Upper lobe of left lung (tissue), 6 donors: Measurements from ENCODE around the gene DDX1. TPM values are rescaled to one million over a fixed set of nuclear protein-coding genes. Genes with fewer than 3 reads are reported as not detected.
"Not testable (repeated sequence)": the region's sequence is repeated elsewhere in the genome, so short reads cannot be mapped to it uniquely, and the experiment has no call there.

Experiments used
- ATAC-seq, 2 donors: fragments of 200-7000 bp; cut with Tn5 transposase; one replicate each; pipeline ENCODE4 v1.9.1; 2022; ENCODE audit warnings: mild to moderate bottlenecking in 2 of 2, moderate library complexity in 2 of 2; ENCODE audit not compliant: low FRiP score in 2 of 2
- DNase-seq, 2 donors: peaks; one replicate each; pipeline ENCODE4 v3.0.0-alpha.2; 2019 to 2020
- H3K27ac ChIP-seq, 4 donors: fragments of 200-600 bp; sonication (generic); one replicate each; pipeline ENCODE4 v1.5.1; 2016 to 2019
- H3K27me3 ChIP-seq, 4 donors: fragments of 200-600 bp; sonication (generic); one replicate each; pipeline ENCODE4 v1.5.1; 2017 to 2019
- H3K36me3 ChIP-seq, 4 donors: fragments of 200-600 bp; sonication (generic); one replicate each; pipeline ENCODE4 v1.5.1; 2016 to 2019
- H3K4me1 ChIP-seq, 4 donors: fragments of 200-600 bp; sonication (generic); one replicate each; pipeline ENCODE4 v1.5.1; 2018 to 2019
- H3K4me3 ChIP-seq, 4 donors: fragments of 200-600 bp; sonication (generic); one replicate each; pipeline ENCODE4 v1.5.1; 2017 to 2019; ENCODE audit warnings: mild to moderate bottlenecking in 2 of 4, moderate library complexity in 1 of 4
- H3K9me3 ChIP-seq, 4 donors: fragments of 200-600 bp; sonication (generic); one replicate each; pipeline ENCODE4 v1.5.1; 2018 to 2019
- CTCF ChIP-seq, 6 experiments: fragments of 450-650 bp in 4 of 6; fragments of 200-600 bp in 2 of 6; sonication (generic) in 2 of 6; IDR thresholded peaks; one replicate each; pipeline ENCODE4 v1.5.1; 2016 to 2019; ENCODE audit warnings: antibody characterized with exemption in 6 of 6
- EP300 ChIP-seq, 4 donors: sonication (generic); formaldehyde crosslinking; IDR thresholded peaks; one replicate each; pipeline ENCODE4 v1.5.1; 2017; ENCODE audit warnings: antibody characterized with exemption in 4 of 4, control low read depth in 2 of 4
- POLR2A ChIP-seq, 4 donors: fragments of 450-650 bp; IDR thresholded peaks; one replicate each; pipeline ENCODE4 v1.5.1; 2016 to 2017; ENCODE audit warnings: antibody characterized with exemption in 4 of 4, mild to moderate bottlenecking in 2 of 4
- POLR2AphosphoS5 ChIP-seq, 2 donors: sonication (generic); formaldehyde crosslinking; IDR thresholded peaks; one replicate each; pipeline ENCODE4 v1.5.1; 2017; ENCODE audit warnings: antibody characterized with exemption in 2 of 2
- WGBS, 2 donors: methylation state at CpG; one replicate each; pipeline ENCODE4 v1.1.5; 2017 to 2018; 5-methylcytosine and 5-hydroxymethylcytosine counted together
- total RNA-seq, 6 donors: library from RNA; depleted of rRNA in 4 of 6; stranded (reverse); fragments of >200 nt in 4 of 6; gene quantifications; one replicate each; pipeline versions ENCODE4 v1.1.0 to v1.2.1, GENCODE V29; 2016 to 2021
- donor health status: DM: no; HTN: no; CAD: no; lungs with moderate emphysema.
- donor health status: DM: no; HTN: yes; CAD: no; lungs with severe emphysema.

DDX1 gene
- 10 to 100 TPM; 40.9 to 78.5 (median 53.0) TPM for total RNA-seq

GRCh38 chr2:15591692-15592463 is at the start of gene DDX1:
DDX1 (plus strand) TSS chr2:15591868; CDS start chr2:15591934, 66 bp downstream.
- Histone ChIP-seq H3K4me3 (peak within 1 kb of the TSS; percentile 62 to 95 (median 90)), H3K9me3 (no peaks in the 10 kb centered on the region), H3K27me3 (no peaks in the 10 kb centered on the region), H3K36me3 (peaks cover 2 to 23% (median 12%) of the 10 kb centered on the region in 4 donors), H3K4me1 (peaks cover 17 to 31% (median 25%) of the 10 kb centered on the region in 4 donors), H3K27ac (peak within 1 kb of the TSS; percentile 86 to 96 (median 94))
- TF ChIP-seq EP300 (IDR thresholded peaks at IDR 0.05) (peak in 1 of 4 donors; percentile 73), POLR2AphosphoS5 (IDR thresholded peaks at IDR 0.05) (peak; percentile 80 to 90), CTCF (IDR thresholded peaks at IDR 0.05) (peak in 2 of 6 experiments; percentile 12 to 21), POLR2A (IDR thresholded peaks at IDR 0.05) (peak in 3 of 4 donors; percentile 30 to 84 (median 52))
- WGBS, 2 donors, result 0 to 1% methylated on average over 29 to 42 of the region's 68 CpGs
- ATAC-seq (peak; percentile 99), DNase-seq (peak; percentile 87 to 97)

GRCh38 chr2:15542269-15542668 is 49.4 kb upstream of the DDX1 start:
- WGBS, 2 donors, result 22 to 90% methylated on average over 1 of the region's 6 CpGs
- not testable (repeated sequence) for DNase-seq

GRCh38 chr2:15543053-15543452 is 48.6 kb upstream of the DDX1 start:
- Histone ChIP-seq H3K4me3 (no peak overlapping the region), H3K27me3 (no peaks in the 10 kb centered on the region), H3K4me1 (no peaks in the 10 kb centered on the region), H3K36me3 (peaks cover 0 to 15% (median 2%) of the 10 kb centered on the region in 4 donors), H3K27ac (no peak overlapping the region), H3K9me3 (no peaks in the 10 kb centered on the region)
- 91 to 94% methylated on average over 3 of the region's 3 CpGs for WGBS, 2 donors
- ATAC-seq (no peak), DNase-seq (no peak)
- no peak for TF ChIP-seq EP300 (IDR thresholded peaks at IDR 0.05)
- TF ChIP-seq CTCF (IDR thresholded peaks at IDR 0.05), result no peak
- TF ChIP-seq POLR2AphosphoS5 (IDR thresholded peaks at IDR 0.05), result no peak
- no peak for TF ChIP-seq POLR2A (IDR thresholded peaks at IDR 0.05)

More at GRCh38 chr2:15542269-15542668, 49.4 kb upstream of the DDX1 start:
- ATAC-seq, H3K27me3 ChIP-seq, H3K4me1 ChIP-seq, H3K27ac ChIP-seq, H3K9me3 ChIP-seq, H3K4me3 ChIP-seq, H3K36me3 ChIP-seq: not testable (repeated sequence)

- no peaks in the 10 kb centered on the region for H3K9me3 ChIP-seq
- H3K36me3 ChIP-seq, result peaks cover 0 to 18% (median 5%) of the 10 kb centered on the region in 4 donors
- WGBS, 2 donors, result 92 to 93% methylated on average over 6 of the region's 6 CpGs
- no peak overlapping the region for H3K4me3 ChIP-seq
- no peak for DNase-seq
- no peak for ATAC-seq
- H3K4me1 ChIP-seq, result no peaks in the 10 kb centered on the region
- no peak overlapping the region for H3K27ac ChIP-seq
- H3K27me3 ChIP-seq, result no peaks in the 10 kb centered on the region
- TF ChIP-seq POLR2AphosphoS5 (IDR thresholded peaks at IDR 0.05) (no peak), CTCF (IDR thresholded peaks at IDR 0.05) (no peak), POLR2A (IDR thresholded peaks at IDR 0.05) (no peak), EP300 (IDR thresholded peaks at IDR 0.05) (no peak)
Observed at GRCh38 chr2:15543541-15543940, 48.1 kb upstream of the DDX1 start.

- TF ChIP-seq POLR2A (IDR thresholded peaks at IDR 0.05) (no peak), EP300 (IDR thresholded peaks at IDR 0.05) (no peak), POLR2AphosphoS5 (IDR thresholded peaks at IDR 0.05) (no peak), CTCF (IDR thresholded peaks at IDR 0.05) (no peak)
- H3K27me3 ChIP-seq, result no peaks in the 10 kb centered on the region
- DNase-seq, result no peak
- H3K9me3 ChIP-seq, result no peaks in the 10 kb centered on the region
- ATAC-seq, result no peak
- H3K36me3 ChIP-seq, result peaks cover 0 to 19% (median 5%) of the 10 kb centered on the region in 4 donors
- H3K4me1 ChIP-seq, result no peaks in the 10 kb centered on the region
- H3K4me3 ChIP-seq, result no peak overlapping the region
- 94 to 98% methylated on average over 2 of the region's 2 CpGs for WGBS, 2 donors
- H3K27ac ChIP-seq, result no peak overlapping the region
Observed at GRCh38 chr2:15544227-15544626, 47.4 kb upstream of the DDX1 start.
